Suppressor macrophage treated with lipopolysaccharide for 4 hours (primary cell): ENCODE results near the gene RAB33A.
"Not testable (repeated sequence)": the region's sequence is repeated elsewhere in the genome, so short reads cannot be mapped to it uniquely, and the experiment has no call there.

ENCODE experiments used
- DNase-seq: peaks from one replicate; pipeline ENCODE4 v3.0.0-alpha.2; 2020

RAB33A gene

DNA sequence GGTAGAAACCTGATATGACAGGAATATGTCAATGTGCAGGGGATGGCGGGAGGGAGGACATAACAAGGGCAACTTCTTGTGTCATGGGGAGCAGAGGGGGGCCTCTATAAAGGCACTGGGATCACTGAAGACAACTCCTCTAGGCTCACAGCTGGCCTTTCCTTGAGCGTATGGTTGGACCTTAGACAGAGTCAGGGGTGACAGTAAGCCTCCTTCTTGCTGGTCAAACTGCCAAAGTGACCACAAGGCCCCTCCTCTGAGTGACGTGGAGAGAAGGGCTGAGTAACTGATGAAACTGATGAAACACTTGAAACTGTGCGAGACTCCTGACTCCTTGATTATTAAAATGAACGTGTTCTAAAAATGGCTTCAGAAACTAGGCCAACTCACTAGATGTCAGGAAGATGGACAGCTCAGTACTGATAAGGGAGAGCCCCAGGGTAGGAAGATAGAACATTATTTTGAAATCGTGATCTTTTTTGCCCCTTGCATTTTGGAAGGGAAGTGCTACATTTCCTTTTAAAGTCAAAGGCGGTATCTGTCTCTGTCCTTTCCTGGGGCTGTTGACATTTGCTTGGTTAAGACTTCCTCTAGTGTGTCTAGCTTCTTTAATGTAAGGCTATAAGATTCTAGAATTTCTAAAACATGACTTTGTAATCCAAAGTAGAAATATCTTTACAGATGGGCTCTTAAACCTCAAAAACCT is 1.6 kb downstream of the RAB33A start:
- peak; percentile 89 for DNase-seq

DNA sequence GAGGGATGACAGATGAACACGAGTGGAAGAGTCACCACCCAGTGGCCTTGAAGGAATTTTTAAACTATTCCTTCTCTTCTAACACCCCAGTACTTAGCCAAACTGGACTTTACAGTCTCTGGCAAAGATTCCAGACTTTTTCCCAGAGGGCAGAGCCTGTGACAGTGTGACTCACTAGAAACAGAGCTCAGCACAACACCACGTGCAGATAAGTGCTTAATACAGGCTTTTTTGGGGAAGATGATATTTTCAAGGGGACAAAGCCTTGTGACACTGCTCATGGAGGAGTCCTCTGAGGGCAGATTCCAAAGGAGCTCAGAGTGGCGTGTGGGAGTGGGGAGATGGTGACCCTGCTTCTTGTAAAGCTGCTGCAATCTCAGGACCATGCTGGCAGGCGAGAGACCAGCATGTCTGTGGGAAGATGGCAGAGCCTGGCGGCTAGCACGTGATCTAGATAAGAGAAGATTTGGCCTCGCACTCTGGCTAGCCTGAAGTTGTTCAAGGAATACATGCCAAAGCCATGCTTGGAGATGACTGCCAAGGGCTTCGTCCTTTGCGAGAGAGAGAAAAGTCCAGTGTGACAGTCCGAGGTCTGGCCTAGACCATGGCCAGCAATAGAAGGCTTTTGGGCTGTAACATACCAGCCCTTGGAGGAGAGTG is 2.4 kb downstream of the RAB33A start:
- peak; percentile 67 for DNase-seq

DNA sequence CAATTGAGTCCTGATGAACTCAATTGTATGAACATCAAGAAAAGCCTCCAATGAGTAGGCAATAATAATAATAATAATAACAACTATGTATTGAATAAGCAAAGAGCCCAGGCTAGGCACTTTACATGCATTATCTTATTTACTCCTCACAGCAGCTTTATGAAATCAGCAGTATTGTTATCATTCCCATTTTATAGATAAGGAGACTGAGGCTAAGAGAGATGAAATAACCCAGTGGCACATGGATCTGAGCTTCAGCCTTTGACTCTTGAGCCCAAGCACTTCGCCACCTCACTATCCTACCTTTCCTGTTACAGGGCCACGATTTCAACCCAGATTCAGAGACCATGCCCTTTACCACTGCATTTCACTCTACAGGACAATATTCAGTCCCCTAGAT is 3.2 kb downstream of the RAB33A start:
- DNase-seq, result no peak

DNA sequence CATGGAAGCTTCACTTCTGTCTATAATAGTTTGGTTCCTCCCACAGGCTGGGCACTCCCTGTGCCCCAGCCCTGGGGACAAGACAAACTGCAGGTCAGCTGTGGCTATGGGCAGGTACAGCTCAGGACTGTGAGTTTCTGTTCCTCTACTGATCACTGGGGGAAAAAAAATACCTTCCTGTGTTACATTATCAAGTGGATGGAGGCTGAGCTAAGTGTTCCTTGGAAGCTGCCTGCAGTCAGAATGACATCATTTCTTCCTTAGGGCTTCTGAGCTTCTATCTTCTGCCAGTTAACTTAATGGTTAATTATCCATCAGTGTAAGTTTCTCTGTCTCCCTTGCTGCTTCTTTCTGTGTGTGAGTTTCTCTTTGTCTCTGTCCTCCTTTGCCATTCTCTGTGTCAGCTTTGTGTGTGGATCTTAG is 4.6 kb downstream of the RAB33A start:
- peak; percentile 34 for DNase-seq

DNA sequence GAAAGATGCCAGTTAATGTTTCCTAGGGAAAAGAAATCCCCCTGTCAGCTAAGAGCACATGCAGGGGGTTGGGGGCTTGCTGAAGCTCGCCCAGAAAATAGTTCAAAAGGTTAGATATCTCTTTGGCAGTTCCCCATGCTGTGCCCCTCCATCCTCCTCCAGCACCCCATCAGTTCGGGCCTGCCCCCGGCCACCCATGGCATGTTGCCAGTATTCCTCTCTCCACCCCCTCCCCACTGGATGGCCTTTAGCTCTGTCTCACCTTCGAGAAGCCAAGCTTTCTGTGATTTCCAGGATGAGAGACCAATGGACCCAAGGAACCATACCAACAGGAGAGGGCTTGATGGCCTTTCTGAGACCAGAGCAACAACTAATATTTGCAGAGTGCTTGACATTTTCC is 5.2 kb downstream of the RAB33A start:
- no peak for DNase-seq

GRCh38 chrX:130179170-130179569 is 7.4 kb downstream of the RAB33A start:
- no peak for DNase-seq

DNA sequence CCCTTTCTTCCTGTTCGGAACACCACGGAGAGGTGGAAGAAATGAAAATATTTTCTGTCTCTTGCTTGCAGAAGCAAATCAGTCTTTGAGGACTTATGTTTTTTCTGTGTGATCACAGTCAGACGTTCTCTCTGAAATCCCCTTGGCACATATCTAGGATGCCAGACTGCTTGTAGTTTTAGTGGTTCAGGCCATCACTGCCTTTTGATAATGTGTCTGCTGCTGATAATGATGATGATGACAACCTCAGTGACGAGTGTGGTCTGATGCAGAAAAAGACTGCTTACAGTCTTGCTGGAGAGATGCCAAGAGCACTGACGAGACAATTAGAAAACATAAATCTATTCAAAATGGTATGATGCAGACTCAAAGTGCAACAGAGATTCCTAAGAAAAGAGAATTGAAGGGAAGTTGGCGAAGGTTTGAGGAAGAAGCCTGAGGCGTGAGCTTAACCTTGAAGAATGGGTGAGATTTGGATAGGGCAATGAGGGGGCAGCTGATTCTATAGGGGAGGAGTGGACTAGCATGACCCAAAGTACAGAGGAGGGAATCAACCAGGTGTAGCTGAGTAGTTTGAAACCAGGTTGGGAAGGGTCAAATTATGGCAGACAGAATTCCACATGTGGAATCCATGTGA is 7.9 kb downstream of the RAB33A start:
- peak; percentile 26 for DNase-seq

- no peak for DNase-seq
Observed at GRCh38 chrX:130184168-130184567, 12.4 kb downstream of the RAB33A start.

- no peak for DNase-seq
Observed at GRCh38 chrX:130184857-130185256, 13.1 kb downstream of the RAB33A start.

GRCh38 chrX:130186651-130187050 is 14.9 kb downstream of the RAB33A start:
- no peak for DNase-seq

DNA sequence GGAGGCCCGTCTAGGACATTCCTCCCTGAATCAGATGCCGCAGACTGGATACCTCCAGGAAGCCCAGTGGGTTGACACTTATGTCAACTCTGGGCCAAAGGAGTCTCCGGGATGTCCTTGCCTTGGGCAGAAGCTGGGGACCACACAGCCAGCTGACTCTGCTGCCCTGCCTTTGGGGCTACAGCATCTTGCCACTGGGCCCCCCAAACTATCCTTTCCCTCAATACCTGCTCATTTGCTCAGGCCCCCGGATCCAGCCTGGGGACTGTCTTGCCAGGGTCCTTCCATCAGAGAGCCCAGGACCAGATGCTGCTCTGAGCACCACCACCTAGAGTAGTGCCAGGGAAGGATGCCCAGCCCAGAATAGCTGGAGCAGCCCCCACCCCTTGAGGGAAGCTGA is 19.0 kb downstream of the RAB33A start:
- no peak for DNase-seq

- no peak for DNase-seq
Observed at GRCh38 chrX:130196466-130196865, 24.7 kb downstream of the RAB33A start.

DNA sequence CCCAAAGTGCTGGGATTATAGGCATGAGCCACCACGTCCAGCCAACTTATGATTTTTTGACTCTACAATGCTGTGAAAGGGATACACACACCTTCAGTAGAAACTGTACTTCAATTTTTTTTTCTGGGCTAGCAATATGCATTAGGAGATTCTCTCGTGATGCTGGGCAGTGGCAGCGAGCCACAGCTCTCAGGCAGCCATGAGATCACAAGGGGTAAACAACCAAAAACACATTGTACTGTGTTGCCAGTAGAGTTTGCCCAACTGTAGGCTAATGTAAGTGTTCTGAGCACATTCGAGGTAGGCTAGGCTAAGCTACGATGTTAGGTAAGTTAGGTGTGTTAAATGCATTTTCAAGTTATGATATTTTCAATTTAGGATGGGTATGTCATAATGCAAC is 25.7 kb downstream of the RAB33A start:
- DNase-seq, result no peak

- DNase-seq, result no peak
Observed at GRCh38 chrX:130204647-130205046, 32.9 kb downstream of the RAB33A start.

- DNase-seq, result no peak
Observed at GRCh38 chrX:130211415-130212186, 39.8 kb downstream of the RAB33A start.

DNA sequence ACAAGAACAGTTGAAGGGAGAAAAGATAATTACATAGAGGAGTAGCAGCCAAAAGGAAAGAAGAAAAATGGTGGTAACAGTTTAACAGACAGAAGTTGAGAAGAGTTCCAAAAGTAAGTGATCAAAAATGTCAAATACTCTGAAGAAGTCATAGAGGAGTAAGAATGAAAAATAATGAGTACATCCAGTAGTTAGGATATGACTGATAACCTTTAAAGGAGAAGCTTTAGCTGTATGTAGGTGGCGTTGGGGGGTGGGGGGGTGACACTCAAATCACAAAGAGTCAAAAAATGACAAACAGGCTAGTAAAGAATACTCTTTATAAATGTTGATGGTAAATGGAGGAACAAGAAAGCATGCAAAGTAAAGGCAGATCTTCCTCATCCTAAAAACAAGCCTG is 40.6 kb downstream of the RAB33A start:
- no peak for DNase-seq

- DNase-seq, result no peak
Observed at GRCh38 chrX:130213376-130213775, 41.6 kb downstream of the RAB33A start.

- no peak for DNase-seq
Observed at GRCh38 chrX:130216320-130216719, 44.6 kb downstream of the RAB33A start.

DNA sequence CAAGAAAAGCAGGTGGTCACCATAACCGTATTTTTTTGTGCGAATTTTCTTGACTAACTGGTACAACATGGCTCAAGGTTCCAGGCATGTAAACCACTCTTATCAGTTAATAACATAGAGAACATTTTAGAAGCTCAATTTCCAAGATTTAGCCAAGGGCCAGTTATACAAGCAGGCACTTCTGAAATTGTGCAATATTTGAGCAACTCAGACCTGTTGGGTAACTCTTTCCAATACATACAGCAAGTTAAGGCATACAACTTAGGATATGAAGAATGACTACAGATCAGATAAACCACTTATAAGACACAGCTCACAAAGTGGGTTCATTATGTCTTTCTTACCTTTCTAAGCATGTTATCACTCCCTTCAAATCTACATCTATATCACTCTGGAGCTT is 53.0 kb downstream of the RAB33A start:
- DNase-seq, result peak; percentile 5

GRCh38 chrX:130228871-130229270 is 57.1 kb downstream of the RAB33A start:
- no peak for DNase-seq

DNA sequence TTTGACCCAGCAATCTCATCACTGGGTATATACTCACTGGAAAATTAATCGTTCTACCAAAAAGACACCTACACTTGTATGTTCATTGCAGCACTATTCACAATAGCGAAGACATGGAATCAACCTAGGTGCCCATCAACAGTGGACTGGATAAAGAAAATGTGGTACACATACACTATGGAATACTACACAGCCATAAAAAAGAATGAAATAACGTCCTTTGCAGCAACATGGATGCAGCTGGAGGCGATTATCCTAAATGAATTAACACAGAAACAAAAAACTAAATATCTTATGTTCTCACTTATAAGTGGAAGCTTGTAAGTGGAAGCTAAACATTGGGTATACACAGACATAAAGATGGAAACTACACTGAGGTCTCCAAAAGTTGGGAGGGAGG is 59.4 kb downstream of the RAB33A start:
- DNase-seq, result not testable (repeated sequence)
